OCI-M1 (cell line): Measurements from ENCODE around the gene NCSTN.

Experiments used
- DNase-seq: peaks from one replicate; lab custom pipeline; 2025; lab: John Stamatoyannopoulos, UW

Gene NCSTN

DNA sequence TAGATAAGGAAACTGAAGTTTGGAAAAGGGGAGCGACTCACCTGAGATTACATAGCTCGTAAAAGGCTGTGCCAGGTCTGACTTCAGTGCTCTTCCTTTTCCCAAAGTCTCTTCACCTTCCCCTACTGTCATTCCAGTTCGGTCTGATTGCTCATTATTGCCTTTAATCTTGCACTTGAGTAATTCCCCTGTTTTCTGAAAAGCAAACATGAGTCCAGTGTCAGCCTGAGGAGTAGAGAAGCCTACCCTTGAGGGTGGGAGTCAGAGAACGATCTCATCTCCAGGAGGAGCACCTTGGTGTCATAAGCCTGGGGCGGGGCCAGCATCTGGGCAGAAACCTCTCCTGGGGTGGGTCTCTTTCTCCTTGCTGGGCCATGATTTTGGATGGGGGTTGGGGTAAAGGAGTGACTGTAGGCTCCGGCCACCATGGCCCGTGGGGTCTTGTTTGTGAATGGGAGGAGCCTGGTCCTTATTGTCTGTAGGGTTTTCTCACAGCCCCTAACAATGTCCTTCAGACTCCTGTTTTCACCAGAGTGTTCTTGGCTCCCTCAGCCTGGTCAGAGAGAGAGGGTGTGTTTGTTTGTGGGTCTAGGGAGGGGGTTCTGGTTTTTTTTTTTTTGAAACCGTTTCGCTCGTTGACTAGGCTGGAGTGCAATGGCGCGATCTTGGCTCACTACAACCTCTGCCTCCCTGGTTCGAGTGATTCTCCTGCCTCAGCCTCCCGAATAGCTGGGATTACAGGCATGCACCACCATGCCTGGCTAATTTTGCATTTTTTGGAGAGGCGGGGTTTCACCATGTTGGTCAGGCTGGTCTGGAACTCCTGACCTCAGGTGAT is 63.2 kb downstream of the NCSTN start:
- no peak for DNase-seq

DNA sequence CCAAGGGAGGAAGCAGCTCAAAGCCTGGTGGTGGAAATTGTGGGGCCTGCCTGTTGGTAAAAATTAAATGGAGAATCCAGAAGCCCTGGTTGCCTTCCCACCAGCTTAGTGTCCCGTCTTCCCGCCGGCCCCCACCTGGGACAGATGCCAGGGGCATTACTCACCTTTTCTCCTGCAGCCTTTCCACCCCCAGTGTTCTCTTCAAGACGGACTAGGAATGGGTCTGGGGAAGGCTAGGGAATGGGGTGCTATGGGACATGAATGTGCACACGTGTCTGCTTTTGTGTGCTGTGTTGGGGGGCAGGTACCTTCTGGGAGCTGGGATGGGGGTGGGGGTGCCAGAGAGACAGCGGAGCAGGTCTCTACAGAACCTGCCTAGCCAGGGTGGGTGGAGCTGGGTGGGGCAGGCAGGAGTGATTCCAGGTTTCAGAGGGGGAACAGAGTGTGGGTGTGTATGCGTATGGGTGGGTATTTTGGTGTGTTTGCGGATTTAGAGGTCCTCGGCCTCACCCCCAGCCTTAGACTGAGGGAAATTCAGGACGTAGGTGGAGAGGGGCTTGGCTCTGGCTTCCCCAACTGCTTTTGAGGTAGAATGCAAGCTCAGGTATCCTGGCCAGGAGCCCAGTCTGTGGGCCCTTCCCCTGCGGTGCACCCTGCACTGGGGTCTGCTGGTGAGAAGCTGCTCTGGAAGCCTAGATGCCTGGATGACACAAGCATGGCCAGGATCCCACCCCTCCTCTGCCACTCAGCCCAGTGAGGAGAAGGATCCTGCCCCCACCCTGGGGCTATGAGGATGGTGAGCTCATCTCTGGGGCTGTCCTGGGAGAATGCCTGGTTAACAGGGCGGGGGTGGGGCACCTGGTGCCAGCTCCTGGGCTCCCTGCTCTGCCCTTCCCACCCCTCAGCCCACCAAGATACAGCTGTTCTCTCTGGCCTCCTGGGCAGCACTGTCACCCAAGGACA is 64.9 kb downstream of the NCSTN start:
- DNase-seq, result no peak
